Vagina (tissue), 2 donors: ENCODE data around the gene DLL1. TPM values are rescaled to one million over a fixed set of nuclear protein-coding genes. Genes with fewer than 3 reads are reported as not detected.
A peak's percentile ranks its signal among the peaks of the same experiment; 100 is the strongest.
"Not testable (repeated sequence)": the region's sequence is repeated elsewhere in the genome, so short reads cannot be mapped to it uniquely, and the experiment has no call there.

ENCODE experiments used
- DNase-seq, 2 donors: peaks; one replicate each; pipeline ENCODE4 v3.0.0-alpha.2; 2017; ENCODE audit errors: extremely low spot score in 2 of 2
- H3K27ac ChIP-seq: fragments of 200-600 bp; sonication (generic); one replicate; pipeline ENCODE4 v1.5.1; 2019
- H3K27me3 ChIP-seq: fragments of 200-600 bp; sonication (generic); one replicate; pipeline ENCODE4 v1.5.1; 2019
- H3K36me3 ChIP-seq, 2 donors: fragments of 200-600 bp; sonication (generic); one replicate each; pipeline ENCODE4 v1.5.1; 2017 to 2019
- H3K4me1 ChIP-seq: fragments of 200-600 bp; sonication (generic); one replicate; pipeline ENCODE4 v1.5.1; 2019
- H3K4me3 ChIP-seq, 2 donors: fragments of 200-600 bp; sonication (generic); 1 replicate in 1 of 2; 2 replicates in 1 of 2; pipeline ENCODE4 v1.5.1; 2016 to 2019
- H3K9me3 ChIP-seq: fragments of 200-600 bp; sonication (generic); one replicate; pipeline ENCODE4 v1.5.1; 2019
- POLR2A ChIP-seq, 2 donors: fragments of 450-650 bp; IDR thresholded peaks; one replicate each; pipeline ENCODE4 v1.6.1; 2017; ENCODE audit warnings: antibody characterized with exemption in 2 of 2, mild to moderate bottlenecking in 2 of 2, moderate library complexity in 2 of 2
- POLR2AphosphoS5 ChIP-seq, 2 donors: sonication (generic); formaldehyde crosslinking; IDR thresholded peaks; one replicate each; pipeline ENCODE4 v1.9.0; 2017; ENCODE audit warnings: antibody characterized with exemption in 2 of 2, mild to moderate bottlenecking in 2 of 2, low read depth in 1 of 2; ENCODE audit not compliant: insufficient read depth in 1 of 2
- intact Hi-C: fragments of 100-400 bp; cut with DNase I; formaldehyde crosslinking; loops from one replicate; pipeline ENCODE4 v1.15.1; 2023
- total RNA-seq: library from RNA; depleted of rRNA; stranded (reverse); fragments of >200 nt; gene quantifications from one replicate; pipeline ENCODE4 v1.2.3, GENCODE V29; 2016
- TF ChIP-seq, protein P1 (sequence below), 3 experiments: fragments of 450-650 bp in 2 of 3; fragments of 200-600 bp in 1 of 3; sonication (generic) in 1 of 3; IDR thresholded peaks; one replicate each; pipeline ENCODE4 v1.5.1; 2017 to 2019; ENCODE audit warnings: antibody characterized with exemption in 3 of 3, mild to moderate bottlenecking in 2 of 3, moderate library complexity in 2 of 3

DLL1 gene, protein sequence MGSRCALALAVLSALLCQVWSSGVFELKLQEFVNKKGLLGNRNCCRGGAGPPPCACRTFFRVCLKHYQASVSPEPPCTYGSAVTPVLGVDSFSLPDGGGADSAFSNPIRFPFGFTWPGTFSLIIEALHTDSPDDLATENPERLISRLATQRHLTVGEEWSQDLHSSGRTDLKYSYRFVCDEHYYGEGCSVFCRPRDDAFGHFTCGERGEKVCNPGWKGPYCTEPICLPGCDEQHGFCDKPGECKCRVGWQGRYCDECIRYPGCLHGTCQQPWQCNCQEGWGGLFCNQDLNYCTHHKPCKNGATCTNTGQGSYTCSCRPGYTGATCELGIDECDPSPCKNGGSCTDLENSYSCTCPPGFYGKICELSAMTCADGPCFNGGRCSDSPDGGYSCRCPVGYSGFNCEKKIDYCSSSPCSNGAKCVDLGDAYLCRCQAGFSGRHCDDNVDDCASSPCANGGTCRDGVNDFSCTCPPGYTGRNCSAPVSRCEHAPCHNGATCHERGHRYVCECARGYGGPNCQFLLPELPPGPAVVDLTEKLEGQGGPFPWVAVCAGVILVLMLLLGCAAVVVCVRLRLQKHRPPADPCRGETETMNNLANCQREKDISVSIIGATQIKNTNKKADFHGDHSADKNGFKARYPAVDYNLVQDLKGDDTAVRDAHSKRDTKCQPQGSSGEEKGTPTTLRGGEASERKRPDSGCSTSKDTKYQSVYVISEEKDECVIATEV
- 43.5 TPM for total RNA-seq

DNA sequence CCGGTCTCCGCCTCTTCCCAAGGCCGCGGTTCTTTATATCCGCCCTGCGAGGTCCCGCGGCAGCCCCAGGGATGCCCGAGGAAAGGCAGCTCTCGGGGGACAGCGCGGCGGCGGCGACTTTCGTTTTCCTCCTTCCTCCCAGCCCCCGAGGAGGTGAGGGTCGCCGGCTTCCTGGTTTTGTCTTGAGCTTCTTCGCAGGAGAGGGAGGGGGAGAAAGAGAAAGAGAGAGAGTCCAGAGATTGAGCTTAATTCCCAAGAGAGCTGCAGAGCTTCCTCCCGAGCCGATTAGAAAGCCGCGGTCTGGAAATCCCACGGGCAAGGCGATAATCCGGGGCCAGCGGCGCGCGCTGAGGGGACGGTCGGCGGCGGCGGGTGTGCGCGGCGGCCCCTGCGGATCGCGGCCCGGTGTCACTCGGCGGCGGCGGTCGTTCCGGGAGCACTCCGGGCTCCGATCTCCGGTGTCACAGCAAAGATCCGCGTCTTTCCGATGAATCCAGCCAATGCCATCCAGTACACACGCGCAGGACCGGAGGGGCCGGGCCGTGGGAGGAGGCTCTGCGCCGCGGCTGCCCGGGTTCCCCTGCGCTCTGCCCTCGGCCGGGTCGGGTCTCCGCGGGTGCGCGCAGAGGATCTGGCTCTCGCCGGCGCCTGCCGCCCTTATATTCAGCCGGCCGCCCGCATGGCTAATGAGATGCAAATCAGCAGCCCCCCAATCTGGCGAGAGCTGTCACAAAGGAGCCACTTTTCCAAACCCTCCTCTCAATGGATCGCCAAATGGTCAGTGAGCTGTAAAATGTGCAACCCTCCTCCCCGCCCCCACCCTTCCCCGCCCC lies at the start of gene DLL1:
DLL1 (minus strand) TSS at position 783 of the 833 bp plus-strand sequence. CDS start 939 bp downstream, outside the sequence.
- Histone ChIP-seq H3K4me1 (peaks cover 69% of the 10 kb centered on the region), H3K36me3 (no peaks in the 10 kb centered on the region), H3K4me3 (peak within 1 kb of the TSS; percentile 64 to 74), H3K9me3 (no peaks in the 10 kb centered on the region), H3K27me3 (no peaks in the 10 kb centered on the region), H3K27ac (peak within 1 kb of the TSS; percentile 81)
- TF ChIP-seq, protein P1, sequence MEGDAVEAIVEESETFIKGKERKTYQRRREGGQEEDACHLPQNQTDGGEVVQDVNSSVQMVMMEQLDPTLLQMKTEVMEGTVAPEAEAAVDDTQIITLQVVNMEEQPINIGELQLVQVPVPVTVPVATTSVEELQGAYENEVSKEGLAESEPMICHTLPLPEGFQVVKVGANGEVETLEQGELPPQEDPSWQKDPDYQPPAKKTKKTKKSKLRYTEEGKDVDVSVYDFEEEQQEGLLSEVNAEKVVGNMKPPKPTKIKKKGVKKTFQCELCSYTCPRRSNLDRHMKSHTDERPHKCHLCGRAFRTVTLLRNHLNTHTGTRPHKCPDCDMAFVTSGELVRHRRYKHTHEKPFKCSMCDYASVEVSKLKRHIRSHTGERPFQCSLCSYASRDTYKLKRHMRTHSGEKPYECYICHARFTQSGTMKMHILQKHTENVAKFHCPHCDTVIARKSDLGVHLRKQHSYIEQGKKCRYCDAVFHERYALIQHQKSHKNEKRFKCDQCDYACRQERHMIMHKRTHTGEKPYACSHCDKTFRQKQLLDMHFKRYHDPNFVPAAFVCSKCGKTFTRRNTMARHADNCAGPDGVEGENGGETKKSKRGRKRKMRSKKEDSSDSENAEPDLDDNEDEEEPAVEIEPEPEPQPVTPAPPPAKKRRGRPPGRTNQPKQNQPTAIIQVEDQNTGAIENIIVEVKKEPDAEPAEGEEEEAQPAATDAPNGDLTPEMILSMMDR (IDR thresholded peaks at IDR 0.05): no peak
- TF ChIP-seq POLR2A (IDR thresholded peaks at IDR 0.05) (peak in 1 of 2 donors; percentile 54), POLR2AphosphoS5 (IDR thresholded peaks at IDR 0.05; ENCODE audit: insufficient read depth in 1 of 2, low read depth in 1 of 2) (peak in 1 of 2 donors; percentile 57)
- peak in 1 of 2 donors; percentile 85 for DNase-seq
- intact Hi-C loops: loop anchor here (10.0 kb wide), 1 partner anchor 456 kb away; no protein-coding TSS in a partner anchor

DNA sequence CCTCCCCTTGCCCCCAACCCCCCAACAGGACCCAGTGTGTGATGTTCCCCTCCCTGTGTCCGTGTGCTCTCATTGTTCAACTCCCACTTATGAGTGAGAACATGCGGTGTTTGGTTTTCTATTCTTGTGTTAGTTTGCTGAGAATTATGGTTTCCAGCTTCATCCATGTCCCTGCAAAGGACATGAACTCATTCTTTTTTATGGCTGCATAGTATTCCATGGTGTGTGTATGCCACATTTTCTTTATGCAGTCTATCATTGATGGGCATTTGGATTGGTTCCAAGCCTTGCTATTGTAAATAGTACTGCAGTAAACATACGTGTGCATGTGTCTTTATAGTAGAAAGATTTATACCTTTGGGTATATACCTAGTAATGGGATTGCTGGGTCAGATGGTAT lies 44.3 kb upstream of the DLL1 start:
- H3K4me3 ChIP-seq, intact Hi-C loops, H3K27ac ChIP-seq, H3K4me1 ChIP-seq, DNase-seq, H3K9me3 ChIP-seq, H3K27me3 ChIP-seq: not testable (repeated sequence)
- H3K36me3 ChIP-seq: peaks cover 0 to 42% of the 10 kb centered on the region in 2 donors

DNA sequence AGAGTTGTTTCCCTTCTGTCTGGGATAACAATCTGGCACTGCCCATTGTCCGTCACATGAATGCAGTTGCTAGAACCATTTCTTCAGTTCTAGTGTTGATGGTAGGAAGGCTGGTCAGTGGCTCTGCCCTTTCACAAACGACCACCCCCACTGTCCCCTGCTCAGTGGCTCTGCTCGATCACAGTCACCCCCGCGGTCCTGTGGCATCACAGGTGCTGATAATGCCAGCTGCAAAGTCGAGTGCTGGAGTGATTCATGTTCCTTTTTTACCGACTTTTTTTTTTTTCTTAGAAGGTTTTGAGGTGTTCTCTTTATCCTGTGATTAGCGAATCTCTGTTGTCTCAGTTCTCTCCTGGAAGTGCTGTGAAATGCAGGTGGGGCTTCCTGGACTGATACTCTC lies 38.4 kb upstream of the DLL1 start:
- no peak for DNase-seq
- Histone ChIP-seq H3K27me3 (no peaks in the 10 kb centered on the region), H3K36me3 (peaks cover 0 to 58% of the 10 kb centered on the region in 2 donors), H3K4me1 (no peaks in the 10 kb centered on the region), H3K9me3 (no peaks in the 10 kb centered on the region), H3K27ac (no peak overlapping the region), H3K4me3 (no peak overlapping the region)
- TF ChIP-seq, protein P1 (IDR thresholded peaks at IDR 0.05): no peak
- no peak for TF ChIP-seq POLR2A (IDR thresholded peaks at IDR 0.05)
- TF ChIP-seq POLR2AphosphoS5 (IDR thresholded peaks at IDR 0.05; ENCODE audit: insufficient read depth in 1 of 2, low read depth in 1 of 2): no peak
- intact Hi-C loops: no loop called here

DNA sequence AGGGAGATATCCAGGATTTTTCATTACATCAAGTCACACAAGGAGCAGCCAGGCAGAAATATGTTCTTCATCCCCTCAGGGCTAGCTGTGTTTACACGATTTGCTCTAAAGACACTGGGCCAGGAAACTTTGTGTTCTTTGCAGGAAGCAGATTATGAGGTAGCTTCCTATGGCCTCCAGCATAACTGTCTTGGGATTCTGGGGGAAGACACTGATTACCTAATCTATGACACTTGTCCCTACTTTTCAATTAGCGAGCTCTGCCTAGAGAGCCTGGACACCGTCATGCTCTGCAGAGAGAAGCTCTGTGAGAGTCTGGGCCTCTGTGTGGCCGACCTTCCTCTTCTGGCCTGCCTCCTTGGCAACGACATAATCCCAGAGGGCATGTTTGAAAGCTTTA lies 26.8 kb upstream of the DLL1 start:
- TF ChIP-seq, protein P1 (IDR thresholded peaks at IDR 0.05): no peak
- no peak for TF ChIP-seq POLR2AphosphoS5 (IDR thresholded peaks at IDR 0.05; ENCODE audit: insufficient read depth in 1 of 2, low read depth in 1 of 2)
- TF ChIP-seq POLR2A (IDR thresholded peaks at IDR 0.05): no peak

DNA sequence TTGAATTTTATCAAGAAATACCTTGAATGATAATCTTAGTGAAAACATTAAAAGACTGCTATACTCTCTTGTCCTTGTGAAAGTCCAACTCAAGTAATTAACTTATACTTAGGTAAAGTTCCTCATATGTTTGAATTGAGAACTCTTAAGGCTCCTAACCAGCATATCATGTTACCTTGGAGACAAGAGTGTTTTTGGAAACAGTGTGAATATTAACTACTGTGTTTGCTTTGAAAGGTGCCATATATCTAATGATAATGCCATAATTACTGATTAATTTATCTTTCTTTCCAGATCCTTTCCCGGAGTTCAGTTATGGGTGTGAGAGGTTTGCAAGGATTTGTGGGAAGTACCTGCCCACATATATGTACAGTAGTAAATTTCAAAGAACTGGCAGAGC lies 26.2 kb upstream of the DLL1 start:
- no peak overlapping the region for H3K4me3 ChIP-seq
- no peaks in the 10 kb centered on the region for H3K9me3 ChIP-seq
- H3K27me3 ChIP-seq: no peaks in the 10 kb centered on the region
- peaks cover 0 to 10% of the 10 kb centered on the region in 2 donors for H3K36me3 ChIP-seq
- H3K27ac ChIP-seq: no peak overlapping the region
- H3K4me1 ChIP-seq: peaks cover 25% of the 10 kb centered on the region
- TF ChIP-seq, protein P1 (IDR thresholded peaks at IDR 0.05): no peak
- TF ChIP-seq POLR2AphosphoS5 (IDR thresholded peaks at IDR 0.05; ENCODE audit: insufficient read depth in 1 of 2, low read depth in 1 of 2) (no peak), POLR2A (IDR thresholded peaks at IDR 0.05) (no peak)
- DNase-seq: no peak
- intact Hi-C loops: no loop called here

More for the DNA sequence above, 26.8 kb upstream of the DLL1 start:
- Histone ChIP-seq H3K9me3 (no peaks in the 10 kb centered on the region), H3K4me3 (no peak overlapping the region), H3K27me3 (no peaks in the 10 kb centered on the region), H3K4me1 (peaks cover 23% of the 10 kb centered on the region), H3K27ac (no peak overlapping the region), H3K36me3 (peaks cover 0 to 15% of the 10 kb centered on the region in 2 donors)
- DNase-seq: no peak
- intact Hi-C loops: no loop called here
